Activated T-cell treated with anti-CD3 and anti-CD28 coated beads for 24 hours (primary cell): Measurements from ENCODE around the gene SORCS2.

Experiments
- DNase-seq: peaks from one replicate; pipeline ENCODE4 v3.0.0-alpha.2; 2020; ENCODE audit warnings: low read depth

The SORCS2 gene

GRCh38 chr4:7270121-7270520 is 77.8 kb downstream of the SORCS2 start:
- no peak for DNase-seq

GRCh38 chr4:7272404-7272803 is 80.1 kb downstream of the SORCS2 start:
- DNase-seq, result no peak

GRCh38 chr4:7273738-7274297 is 81.5 kb downstream of the SORCS2 start:
- DNase-seq, result no peak

- no peak for DNase-seq
Measured at GRCh38 chr4:7275067-7275466, 82.7 kb downstream of the SORCS2 start.

- DNase-seq, result no peak
Measured at GRCh38 chr4:7275490-7276154, 83.3 kb downstream of the SORCS2 start.

GRCh38 chr4:7276515-7276914 is 84.2 kb downstream of the SORCS2 start:
- no peak for DNase-seq

GRCh38 chr4:7278071-7278765 is 85.9 kb downstream of the SORCS2 start:
- no peak for DNase-seq

- DNase-seq, result no peak
Measured at GRCh38 chr4:7278981-7279380, 86.6 kb downstream of the SORCS2 start.

- DNase-seq, result no peak
Measured at GRCh38 chr4:7279902-7280301, 87.6 kb downstream of the SORCS2 start.

GRCh38 chr4:7280926-7281690 is 88.8 kb downstream of the SORCS2 start:
- DNase-seq, result no peak

- DNase-seq, result no peak
Measured at GRCh38 chr4:7281691-7282665, 89.6 kb downstream of the SORCS2 start.

- DNase-seq, result no peak
Measured at GRCh38 chr4:7282786-7283440, 90.6 kb downstream of the SORCS2 start.

GRCh38 chr4:7285244-7286094 is 93.1 kb downstream of the SORCS2 start:
- DNase-seq, result no peak

GRCh38 chr4:7286170-7286569 is 93.8 kb downstream of the SORCS2 start:
- DNase-seq, result no peak

- DNase-seq, result no peak
Measured at GRCh38 chr4:7286798-7287197, 94.5 kb downstream of the SORCS2 start.

GRCh38 chr4:7287274-7287917 is 95.1 kb downstream of the SORCS2 start:
- DNase-seq, result no peak

GRCh38 chr4:7287918-7288280 is 95.6 kb downstream of the SORCS2 start:
- no peak for DNase-seq

- no peak for DNase-seq
Measured at GRCh38 chr4:7288751-7289523, 96.6 kb downstream of the SORCS2 start.

GRCh38 chr4:7289589-7289988 is 97.3 kb downstream of the SORCS2 start:
- DNase-seq, result no peak
